Adipocyte (in vitro differentiated cells): ENCODE results near the gene FAM131A.

Source experiments
- DNase-seq: peaks from one replicate; pipeline ENCODE4 v3.0.0-alpha.2; 2015; ENCODE audit warnings: low read depth
- H3K27me3 ChIP-seq: replicated peaks from 2 replicates; pipeline ENCODE4 v1.7.0; 2013; ENCODE audit warnings: mild to moderate bottlenecking, low read length, moderate library complexity; ENCODE audit not compliant: control insufficient read depth, insufficient read depth
- H3K36me3 ChIP-seq: 2 replicates; pipeline ENCODE4 v1.7.0; 2013; ENCODE audit warnings: low read length, mild to moderate bottlenecking, moderate library complexity; ENCODE audit not compliant: control insufficient read depth, insufficient read depth, severe bottlenecking
- H3K4me1 ChIP-seq: 2 replicates; pipeline ENCODE4 v1.7.0; 2013; ENCODE audit warnings: mild to moderate bottlenecking, low read length, moderate library complexity; ENCODE audit not compliant: control insufficient read depth, insufficient read depth
- H3K4me3 ChIP-seq: 2 replicates; pipeline ENCODE4 v1.7.0; 2013; ENCODE audit warnings: mild to moderate bottlenecking, low read length, moderate library complexity
- H3K9ac ChIP-seq: 2 replicates; pipeline ENCODE4 v1.7.0; 2013; ENCODE audit warnings: mild to moderate bottlenecking, low read length, moderate library complexity
- H3K9me3 ChIP-seq: 2 replicates; pipeline ENCODE4 v1.7.0; 2013; ENCODE audit warnings: mild to moderate bottlenecking, low read length, moderate library complexity; ENCODE audit not compliant: control insufficient read depth

FAM131A gene

GRCh38 chr3:184391266-184391665 lies 53.9 kb downstream of the FAM131A start:
- Histone ChIP-seq H3K4me1 (no peaks in the 10 kb centered on the region), H3K9me3 (no peaks in the 10 kb centered on the region), H3K9ac (no peak overlapping the region), H3K4me3 (no peak overlapping the region), H3K36me3 (no peaks in the 10 kb centered on the region), H3K27me3 (no peaks in the 10 kb centered on the region)
- DNase-seq: no peak

GRCh38 chr3:184395320-184395660 lies 57.9 kb downstream of the FAM131A start:
- Histone ChIP-seq H3K36me3 (no peaks in the 10 kb centered on the region), H3K4me3 (no peak overlapping the region), H3K9me3 (no peaks in the 10 kb centered on the region), H3K9ac (no peak overlapping the region), H3K4me1 (peaks cover 3% of the 10 kb centered on the region), H3K27me3 (no peaks in the 10 kb centered on the region)
- no peak for DNase-seq
